HG03571 (cell line): ENCODE data around the gene FARP1.

Experiments
- ATAC-seq: cut with Tn5 transposase; IDR thresholded peaks from one replicate; pipeline ENCODE4 v1.9.1; 2021; ENCODE audit not compliant: unreplicated experiment

FARP1 gene

DNA sequence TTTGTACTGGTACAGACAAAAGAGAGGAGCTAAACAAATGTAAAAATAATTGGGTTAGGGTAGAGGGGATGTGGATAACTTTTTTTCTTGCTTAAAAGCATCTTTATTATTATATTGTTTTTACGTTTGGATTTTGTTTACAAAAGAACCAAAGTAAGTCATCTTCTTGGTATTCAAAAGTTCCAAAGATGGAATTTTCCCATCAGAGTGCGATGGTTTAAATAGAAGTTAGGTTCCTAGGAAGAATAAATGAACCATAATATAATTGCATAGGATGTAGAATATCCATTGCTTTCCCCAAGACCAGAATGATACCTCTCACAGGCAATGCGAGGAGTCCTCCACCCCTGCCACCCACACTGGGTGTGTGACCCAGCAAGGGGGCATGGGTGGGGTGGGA, 133.6 kb downstream of the FARP1 start:
- ATAC-seq = no peak

DNA sequence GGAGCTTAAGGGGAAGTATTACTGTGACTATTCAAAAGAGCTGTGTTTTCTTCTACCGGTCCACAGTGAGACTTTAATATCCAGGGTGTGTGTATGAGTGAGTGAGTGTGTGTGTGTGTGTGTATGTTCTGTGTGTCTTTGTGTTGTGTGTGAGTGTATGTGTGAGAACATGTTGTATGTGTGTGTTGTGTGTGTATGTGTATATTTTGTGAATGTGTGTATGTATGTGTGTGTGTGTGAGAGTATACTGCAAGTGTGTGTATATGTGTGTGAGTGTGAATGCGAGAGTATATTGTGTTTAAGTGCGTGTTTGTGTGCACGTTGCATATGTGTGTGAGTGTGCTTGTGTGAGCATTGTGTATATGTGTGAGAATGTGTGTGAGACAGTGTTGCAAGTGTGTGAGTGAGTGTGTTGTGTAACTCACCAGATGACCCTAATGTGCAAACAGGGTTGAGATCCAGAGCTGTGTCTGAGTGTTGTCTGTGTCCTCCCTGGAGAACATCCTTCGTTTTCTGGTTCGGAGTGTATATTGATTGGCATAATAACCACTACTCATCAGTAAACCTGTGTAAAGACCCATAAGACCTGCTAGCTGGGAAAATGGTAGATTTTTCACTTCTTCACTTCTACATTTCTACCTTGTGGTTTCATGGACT, 135.3 kb downstream of the FARP1 start:
- no peak for ATAC-seq

DNA sequence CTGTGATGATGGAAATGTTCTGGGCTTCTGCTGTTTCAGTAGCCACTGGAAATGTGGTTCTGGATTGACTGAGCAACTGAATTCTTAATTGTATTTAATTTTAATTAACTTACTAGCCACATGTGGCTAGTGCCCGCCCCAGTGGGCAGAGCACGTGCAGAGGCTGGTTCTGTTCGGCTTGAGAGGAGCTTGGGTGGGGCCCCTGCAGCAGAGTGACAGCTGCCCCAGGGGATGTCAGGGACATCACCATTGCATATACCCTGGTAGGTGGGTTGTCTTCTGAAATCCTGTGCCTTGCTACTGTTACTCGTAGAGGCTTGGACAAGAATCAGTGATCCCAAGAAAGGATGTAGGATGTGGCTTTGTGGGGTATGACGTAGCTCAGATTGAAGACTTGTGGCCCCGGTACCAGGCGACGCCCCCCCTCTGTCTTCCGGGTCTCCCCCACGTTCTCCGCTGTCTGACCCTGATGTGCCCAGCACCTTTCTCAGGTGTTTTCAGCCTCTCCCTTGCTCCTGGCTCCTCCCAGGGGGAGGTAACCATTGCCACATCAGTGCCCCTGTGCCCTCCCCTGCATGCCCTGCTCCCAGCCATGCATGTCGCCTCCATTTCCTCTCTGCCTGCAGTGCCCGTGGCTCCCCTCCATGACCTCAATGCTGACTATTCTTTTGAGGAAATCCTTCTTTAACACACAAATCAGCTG, 136.7 kb downstream of the FARP1 start:
- ATAC-seq = peak; percentile 63

DNA sequence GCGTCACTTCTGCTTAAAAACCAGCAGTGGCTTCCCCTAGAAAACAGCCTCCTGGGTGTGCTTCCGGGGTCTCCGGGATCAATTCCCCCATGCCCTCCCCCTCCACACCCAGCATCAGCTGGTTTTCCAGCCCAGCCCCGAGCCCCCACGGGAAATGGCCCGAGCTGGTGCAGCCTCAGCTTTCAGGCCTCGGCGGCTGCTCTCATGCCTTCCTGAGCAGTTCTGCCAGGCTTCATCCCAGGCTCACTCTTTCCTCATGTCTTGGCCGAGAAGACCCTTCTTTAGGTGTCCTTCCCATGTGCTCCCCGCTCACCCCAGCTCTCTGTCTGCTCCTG, 137.2 kb downstream of the FARP1 start:
- ATAC-seq = no peak

GRCh38 chr13:98284679-98285078, 141.8 kb downstream of the FARP1 start:
- ATAC-seq = no peak

DNA sequence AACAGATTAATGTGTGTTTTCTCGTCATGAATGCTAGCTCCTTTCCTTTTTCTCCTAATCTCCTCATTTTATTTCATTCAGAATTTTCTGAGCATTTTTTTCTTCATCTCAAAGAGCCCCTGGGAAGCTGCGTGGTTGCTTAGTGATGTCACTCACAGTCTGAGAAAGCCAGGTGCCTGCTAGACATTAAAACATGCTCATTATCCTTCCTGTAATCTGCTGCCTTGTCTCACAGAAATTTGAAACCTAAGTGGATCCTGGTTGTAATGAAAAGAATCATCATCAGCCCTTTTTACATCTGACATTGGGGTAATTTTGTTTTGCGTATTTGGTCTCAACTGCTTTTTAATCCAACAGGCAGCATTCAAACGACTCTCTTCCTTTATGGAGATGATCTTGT, 142.4 kb downstream of the FARP1 start:
- ATAC-seq = no peak

GRCh38 chr13:98285852-98286594, 143.1 kb downstream of the FARP1 start:
- ATAC-seq = no peak

- ATAC-seq = no peak
Observed at GRCh38 chr13:98286799-98287198, 143.9 kb downstream of the FARP1 start.

DNA sequence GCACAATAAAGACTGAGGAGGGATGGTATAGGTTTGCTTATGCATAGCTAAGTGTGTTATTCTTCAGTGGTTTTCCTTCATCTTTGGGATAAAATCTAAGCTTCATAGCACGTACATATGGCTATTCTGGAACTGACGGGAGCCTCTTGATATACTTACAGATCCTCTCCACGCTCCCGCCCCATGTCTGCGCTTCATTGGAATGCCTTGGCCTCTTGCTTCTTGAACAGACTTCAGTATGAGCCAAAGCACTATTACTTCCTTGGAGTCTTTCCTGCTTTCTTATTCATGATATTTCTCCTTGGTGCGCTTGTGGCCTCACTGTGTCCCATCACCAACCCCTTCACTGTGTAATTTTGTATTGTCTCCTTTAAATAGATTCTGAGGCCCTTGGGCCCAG, 145.3 kb downstream of the FARP1 start:
- ATAC-seq = no peak

- ATAC-seq = no peak
Observed at GRCh38 chr13:98289339-98289945, 146.5 kb downstream of the FARP1 start.

DNA sequence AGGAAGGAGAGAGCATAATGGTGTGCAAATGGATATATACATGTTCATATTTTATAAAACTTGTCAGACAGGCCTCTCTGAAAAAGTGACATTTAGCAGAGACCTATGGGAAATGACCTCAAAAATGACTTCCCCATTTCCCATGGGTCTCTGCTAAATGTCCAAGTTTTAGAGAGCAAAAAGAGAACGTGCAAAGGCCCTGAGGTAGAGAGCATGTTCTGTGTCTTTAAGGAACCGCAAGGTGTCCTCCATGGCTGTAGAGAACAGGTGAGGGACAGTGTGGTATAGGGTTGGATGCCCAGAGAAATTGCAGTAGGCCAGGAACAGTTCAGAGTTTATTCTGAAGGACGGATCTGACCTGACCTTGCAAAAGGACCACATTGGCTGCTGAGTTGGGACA, 147.4 kb downstream of the FARP1 start:
- no peak for ATAC-seq

- no peak for ATAC-seq
Observed at GRCh38 chr13:98291658-98292057, 148.8 kb downstream of the FARP1 start.

DNA sequence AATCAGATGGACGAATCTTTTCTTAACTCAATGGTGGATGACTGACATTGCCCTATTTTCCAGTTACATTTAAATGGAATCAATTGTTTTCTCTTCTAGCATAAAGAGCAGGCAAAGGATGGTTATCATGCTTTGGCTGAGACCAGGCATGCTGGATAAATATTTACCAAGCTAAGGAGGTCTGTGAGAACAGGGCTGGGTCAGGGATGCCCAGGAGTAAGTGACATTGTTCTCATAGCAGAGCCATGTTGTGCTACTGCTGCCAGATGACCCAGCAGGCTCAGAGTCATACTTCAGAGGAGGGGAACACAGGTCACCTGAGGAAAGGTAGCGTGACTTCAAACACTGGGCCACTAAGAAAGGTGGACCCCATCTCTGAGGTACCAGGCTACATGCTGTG, 150.2 kb downstream of the FARP1 start:
- ATAC-seq = no peak

GRCh38 chr13:98293570-98294142, 150.8 kb downstream of the FARP1 start:
- ATAC-seq = no peak

- ATAC-seq = no peak
Observed at GRCh38 chr13:98295371-98295770, 152.5 kb downstream of the FARP1 start.

DNA sequence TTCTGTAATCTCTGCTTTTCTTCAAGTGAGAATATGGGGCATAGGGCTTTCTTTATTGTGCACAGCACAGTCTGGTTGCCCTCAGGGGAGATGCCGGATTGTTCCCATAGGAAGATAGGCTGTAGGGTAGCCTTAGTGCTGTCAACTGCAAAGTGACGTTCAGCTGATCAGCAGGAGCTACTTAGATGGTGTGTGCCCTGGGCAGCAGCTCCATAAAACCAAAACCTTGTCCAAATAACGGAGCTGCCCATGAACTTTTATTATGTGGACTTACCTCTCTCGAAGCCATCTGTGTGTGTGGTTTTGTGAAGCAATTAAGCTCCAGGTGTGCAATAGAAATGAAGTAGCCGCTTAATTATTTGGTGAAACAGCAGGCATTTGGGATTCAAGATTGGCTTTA, 154.2 kb downstream of the FARP1 start:
- no peak for ATAC-seq

DNA sequence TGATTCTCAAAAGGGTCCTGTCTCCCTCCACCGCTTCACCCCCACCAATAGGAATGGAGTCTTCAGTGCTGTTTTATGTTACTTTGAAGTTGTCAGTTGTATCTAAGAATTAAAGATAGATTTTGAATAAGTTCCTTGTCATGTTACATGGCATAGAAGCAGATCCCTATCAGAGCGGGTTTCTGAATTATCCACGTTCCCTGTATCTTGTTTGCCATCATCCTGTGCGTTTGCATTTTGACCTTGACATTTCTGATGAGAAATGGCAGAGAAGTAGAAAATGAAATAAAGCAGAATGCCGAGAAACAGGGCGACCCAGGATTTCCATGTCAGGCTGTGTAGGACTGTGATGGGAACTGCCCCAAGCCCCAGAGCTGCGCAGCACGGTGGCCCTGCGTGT, 154.9 kb downstream of the FARP1 start:
- no peak for ATAC-seq

DNA sequence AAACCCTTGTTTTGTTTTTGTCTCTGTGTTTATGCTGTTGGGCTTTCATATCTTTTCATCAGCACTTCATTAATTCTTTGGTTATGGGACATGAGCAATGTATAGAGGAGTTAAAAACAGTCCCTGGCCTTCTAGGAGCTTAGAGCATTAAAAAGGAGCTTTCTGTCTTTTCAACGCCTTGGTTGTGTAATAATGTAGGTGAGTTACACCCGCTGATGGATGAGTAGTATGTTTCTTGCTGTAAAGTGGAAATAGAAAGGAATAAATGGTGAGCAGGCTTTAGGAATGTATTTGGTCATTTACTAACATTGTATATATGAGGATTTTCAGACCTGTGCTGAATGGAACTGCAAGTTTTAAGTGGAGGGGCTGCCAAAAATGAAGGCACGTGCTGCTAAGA, 155.7 kb downstream of the FARP1 start:
- no peak for ATAC-seq

DNA sequence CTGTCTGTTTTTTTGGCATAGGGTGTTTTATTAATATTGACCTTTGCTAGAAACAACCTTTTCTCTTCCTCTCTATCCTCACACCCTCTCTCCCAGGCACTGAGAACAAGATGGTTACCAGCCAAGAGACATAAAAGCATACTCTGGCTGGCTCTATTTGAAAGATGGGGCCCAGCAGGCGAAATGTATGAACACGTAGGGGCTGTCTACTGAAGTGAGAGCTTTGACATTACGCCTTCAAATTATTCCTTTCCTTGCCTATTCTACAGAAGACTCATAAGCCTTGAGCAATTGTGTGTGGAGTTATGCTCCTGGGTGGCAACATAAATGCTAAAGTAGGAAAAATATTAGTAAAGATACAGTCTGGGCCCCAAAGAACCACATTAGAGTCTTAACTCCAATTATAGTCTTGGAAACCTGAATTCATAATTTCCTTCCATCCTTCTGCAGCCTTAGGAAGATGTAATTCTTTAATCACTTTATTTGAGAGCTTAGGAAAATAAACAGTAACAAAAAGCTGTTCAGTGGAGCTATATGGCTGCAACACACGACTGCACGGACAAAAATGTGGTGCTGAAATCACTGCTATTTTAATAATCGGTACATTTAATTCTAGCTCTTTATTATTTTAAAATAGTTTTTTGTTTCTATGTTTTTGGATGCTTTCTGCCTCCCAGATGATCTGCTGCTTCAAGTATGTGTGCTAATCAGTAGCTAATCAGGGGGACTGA, 156.5 kb downstream of the FARP1 start:
- ATAC-seq = no peak

DNA sequence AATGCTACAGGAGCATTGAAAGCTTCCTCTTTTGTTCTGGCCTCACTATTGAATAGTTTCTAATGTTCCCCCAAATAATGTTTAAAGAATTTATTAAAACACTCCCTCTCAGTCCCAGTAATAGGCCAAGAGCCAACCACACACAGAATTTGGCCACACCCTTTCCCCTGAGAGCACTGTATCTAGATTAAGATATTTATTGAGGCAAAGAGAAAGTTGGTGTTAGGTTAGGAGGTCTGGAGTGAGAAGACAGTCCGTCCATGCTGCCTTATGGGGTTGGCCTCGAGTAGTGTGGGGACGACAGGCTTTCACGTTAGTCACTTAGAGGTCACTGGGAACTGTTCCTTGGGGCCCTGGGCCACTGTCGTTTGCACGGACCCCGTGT, 157.1 kb downstream of the FARP1 start:
- no peak for ATAC-seq
